HG02588 (cell line): Measurements from ENCODE around the gene RANBP10.

Experiments
- ATAC-seq: cut with Tn5 transposase; IDR thresholded peaks from one replicate; pipeline ENCODE4 v1.9.1; 2021; ENCODE audit warnings: mild to moderate bottlenecking, moderate library complexity; ENCODE audit not compliant: unreplicated experiment

RANBP10 gene

GRCh38 chr16:67749436-67750078 lies 56.8 kb downstream of the RANBP10 start:
- ATAC-seq = no peak

DNA sequence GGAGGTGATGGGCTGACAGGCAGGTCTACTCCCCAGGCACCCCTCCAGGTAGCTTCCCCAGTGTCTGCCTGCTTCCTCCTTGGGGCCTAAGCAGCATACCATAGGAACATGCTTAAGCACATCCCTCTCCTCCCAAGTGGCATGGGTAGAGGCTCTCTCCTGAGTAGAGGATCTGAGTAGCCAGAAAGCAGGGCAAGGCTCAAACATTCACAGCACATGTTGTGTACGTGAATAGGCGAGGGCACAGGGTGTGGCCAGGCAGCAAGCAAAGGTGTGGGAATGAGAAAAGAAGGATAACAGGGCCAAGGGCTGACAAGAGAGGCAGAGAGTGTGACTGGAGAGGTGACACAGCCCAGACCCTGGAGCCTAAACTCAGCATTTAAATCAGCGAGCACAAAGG lies 57.5 kb downstream of the RANBP10 start:
- ATAC-seq = no peak

GRCh38 chr16:67746846-67747245 lies 59.5 kb downstream of the RANBP10 start:
- no peak for ATAC-seq

GRCh38 chr16:67741118-67741517 lies 65.2 kb downstream of the RANBP10 start:
- no peak for ATAC-seq

DNA sequence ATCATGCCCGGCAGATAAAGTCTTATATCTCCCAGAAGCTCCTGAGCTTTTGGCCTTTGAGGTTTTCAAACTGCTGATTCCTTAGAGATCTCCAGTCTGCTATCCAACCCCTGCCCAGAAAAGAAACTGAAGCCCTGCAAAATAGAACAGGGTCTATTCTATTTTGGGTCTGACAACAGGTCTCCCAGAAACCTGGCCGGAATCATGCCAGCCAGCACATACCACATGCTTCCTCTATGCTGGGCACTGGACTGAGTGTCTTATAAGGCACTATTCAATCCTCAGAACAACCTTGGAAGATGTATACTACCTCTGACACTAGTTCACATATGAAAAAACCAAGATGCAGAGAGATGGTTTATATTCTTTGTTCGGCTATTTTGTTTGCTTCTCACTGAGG lies 66.0 kb downstream of the RANBP10 start:
- no peak for ATAC-seq

- ATAC-seq = no peak
These were observed 69.5 kb downstream of the RANBP10 start for GRCh38 chr16:67736858-67737257.

- no peak for ATAC-seq
These were observed 71.6 kb downstream of the RANBP10 start for GRCh38 chr16:67734731-67735201.

DNA sequence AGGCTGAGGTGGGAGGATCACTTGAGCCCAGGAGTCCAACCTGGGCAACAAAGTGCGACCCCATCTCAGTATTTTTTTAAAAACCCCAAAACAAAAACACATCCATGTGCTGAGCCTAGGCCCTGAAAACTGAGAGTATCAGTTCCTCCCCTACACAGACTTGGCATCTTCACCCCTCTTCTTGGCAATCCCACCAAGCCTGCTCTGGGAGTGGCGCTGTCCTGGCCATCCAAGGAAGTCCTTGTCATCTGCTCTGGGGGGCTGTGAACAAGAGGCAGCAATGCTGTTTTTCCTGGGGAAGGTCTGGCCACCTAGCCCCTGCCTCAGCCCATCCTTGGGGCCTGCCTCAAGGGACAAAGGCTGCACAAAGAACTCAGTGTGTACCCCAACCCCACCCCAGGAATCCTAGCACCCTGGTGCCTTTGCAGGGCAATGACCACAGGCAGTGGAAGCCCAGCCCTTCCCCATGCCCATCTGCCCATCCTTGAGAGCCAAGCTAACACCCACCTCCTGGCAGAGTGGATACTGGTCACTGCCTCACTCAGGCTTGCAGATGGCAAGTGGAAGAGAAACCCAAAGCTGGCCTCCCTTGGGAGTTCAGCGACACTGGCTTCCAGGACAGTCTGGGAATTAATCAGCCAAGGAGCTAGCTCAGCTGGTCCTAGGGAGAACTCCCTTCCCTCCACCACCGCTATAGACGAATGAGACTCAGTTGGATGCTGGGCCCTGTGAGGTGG lies 72.5 kb downstream of the RANBP10 start:
- no peak for ATAC-seq

DNA sequence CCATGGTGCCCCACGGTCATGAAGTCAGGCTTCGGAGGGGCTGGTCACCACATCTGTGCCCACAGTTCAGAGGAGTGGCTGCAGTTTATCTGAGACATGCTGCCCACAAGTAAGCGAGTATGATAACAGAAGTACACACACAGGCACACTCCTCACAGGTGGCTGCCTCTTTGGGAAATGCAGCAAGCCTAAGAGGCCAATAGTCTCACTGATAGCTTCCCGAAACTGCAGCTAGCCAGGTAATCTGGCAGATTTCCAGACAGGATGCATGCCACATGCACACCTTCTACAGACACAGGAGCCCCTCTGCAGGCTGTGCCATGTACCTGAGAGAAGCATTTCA lies 74.6 kb downstream of the RANBP10 start:
- no peak for ATAC-seq

DNA sequence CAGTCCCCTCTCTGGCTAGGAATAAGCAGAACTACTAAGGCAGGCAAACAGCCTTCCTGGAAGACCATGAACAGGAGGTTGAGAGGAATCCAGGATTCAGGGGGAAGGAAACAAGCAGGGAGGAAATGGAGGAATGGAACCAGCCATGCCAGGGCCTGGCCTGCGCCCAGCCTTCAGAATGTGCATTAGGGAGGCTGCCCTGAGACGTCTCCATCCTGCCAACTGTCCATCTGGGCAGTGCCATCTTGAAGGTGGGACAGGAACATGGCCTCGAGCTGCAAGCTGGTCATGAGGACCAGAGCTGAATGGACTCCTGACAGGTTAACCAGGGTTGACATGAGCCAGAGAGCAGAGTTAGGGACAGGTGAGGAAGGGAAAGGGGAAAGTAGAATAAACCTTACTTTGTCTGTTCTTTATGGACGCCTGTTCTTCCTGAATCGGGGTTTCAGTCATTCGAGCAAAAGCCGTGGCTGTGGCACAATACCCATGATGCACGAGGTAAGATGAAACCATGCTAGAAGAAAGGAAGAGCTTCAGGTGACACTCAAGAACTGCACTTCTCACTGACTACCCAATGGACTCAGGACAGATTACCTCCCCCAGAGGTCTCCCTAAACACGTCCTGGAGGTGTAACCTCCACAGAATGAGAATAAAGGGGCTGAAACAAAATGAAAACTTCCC lies 75.1 kb downstream of the RANBP10 start:
- no peak for ATAC-seq

- no peak for ATAC-seq
These were observed 76.0 kb downstream of the RANBP10 start for GRCh38 chr16:67730326-67730725.

DNA sequence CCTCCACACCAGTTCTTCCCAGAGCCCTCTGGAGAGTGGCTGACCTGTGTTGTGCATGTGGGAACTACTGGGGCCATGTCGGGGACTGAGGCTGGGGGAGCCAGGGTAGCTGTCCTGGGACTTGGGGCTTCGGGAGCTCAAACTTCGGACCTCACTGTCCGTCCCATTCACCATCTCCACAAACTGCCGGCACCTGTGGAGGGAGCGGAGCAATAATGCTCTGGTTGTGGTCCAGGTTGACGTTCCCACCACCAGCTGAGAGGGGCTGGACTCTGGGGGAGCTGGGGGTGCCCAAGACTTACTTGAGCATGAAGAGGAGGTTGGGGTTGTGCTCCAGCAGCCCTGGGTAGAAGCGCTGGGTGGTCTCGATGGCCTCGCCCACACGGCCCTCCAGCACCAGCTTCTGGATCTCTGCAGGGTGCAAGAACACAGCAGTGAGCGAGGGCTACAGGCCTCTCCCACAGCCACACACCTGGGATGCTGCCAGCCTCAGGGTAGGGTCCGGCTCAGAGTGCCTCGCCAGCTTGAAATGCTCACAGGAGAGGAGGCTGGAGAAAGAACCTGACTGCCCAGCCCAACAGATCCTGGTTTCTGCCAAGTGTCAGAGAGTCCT lies 76.6 kb downstream of the RANBP10 start:
- ATAC-seq = no peak

- ATAC-seq = no peak
These were observed 78.6 kb downstream of the RANBP10 start for GRCh38 chr16:67727521-67728485.

- ATAC-seq = no peak
These were observed 80.0 kb downstream of the RANBP10 start for GRCh38 chr16:67726106-67727034.

DNA sequence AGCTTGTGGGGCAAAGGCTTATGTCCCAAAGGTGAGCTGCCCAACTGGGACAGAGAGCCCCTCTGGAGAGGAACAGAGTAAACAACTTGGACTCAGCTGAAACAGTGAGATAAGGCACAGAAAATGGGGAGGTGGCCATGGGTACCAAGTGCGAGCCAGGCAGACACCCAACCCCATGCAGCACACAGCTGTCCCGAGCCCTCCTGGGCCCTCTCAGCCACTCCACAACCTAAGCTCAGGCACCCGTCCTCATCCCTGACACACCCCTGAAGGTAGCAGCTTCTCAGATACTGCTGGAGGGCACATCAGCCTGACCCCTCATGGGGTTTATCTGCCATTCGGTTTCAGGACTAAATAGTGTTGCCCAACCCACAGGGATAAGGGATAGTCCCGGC lies 82.5 kb downstream of the RANBP10 start:
- ATAC-seq = no peak

DNA sequence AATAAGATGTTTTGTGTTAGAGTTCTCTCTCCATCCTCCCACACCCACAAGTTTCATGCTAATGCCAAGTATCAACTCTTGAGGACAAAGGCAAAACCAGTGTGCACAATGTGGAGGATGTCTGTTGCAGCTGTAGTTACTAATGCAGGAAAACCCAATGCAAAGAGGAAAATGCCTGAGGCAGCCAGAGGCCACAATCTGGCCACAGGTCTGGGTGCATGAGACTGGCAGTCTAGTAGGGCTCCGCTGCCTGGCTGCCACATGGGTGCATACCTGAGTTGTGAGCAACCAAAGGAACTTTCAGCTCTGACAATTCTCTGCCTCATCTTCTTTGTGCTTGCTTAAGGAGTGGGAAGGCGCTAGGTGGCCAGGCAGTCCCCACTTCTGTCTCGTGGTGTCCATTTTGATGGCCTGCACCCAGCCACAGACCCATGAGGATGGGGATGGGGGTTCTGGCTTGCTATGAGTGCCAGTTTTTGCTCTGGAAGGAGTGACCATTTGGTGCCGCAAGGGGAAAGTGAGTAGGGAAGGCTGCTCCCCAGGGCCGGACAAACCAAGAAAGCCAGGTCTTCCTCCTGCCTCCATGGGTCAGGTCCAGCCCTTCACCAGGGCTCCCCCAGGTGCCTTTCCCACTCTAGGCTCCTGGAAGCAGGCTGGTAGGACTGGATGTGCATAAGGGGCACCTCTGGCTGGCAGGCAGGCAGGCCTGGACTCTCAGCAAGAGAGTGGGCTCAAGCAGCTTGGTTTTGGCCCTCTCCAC lies 83.0 kb downstream of the RANBP10 start:
- no peak for ATAC-seq

DNA sequence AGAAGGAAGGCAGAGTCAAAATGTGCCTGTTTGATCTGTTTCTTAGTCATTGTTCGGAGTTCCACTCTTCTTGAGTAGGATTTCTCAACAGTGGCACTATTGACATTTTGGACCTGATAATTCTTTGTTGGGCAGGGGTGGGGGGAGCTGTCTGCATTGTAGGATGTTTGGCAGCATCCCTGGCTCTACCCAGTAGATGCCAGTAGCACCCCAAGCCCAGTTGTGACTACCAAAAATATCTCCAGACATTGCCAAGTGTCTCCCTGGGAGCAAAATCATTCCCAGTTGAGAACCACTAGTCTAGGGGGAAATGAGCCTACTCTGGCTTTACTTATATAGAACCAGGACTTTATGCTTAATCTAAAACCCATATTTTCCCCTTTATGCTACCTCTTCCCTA lies 86.1 kb downstream of the RANBP10 start:
- no peak for ATAC-seq

DNA sequence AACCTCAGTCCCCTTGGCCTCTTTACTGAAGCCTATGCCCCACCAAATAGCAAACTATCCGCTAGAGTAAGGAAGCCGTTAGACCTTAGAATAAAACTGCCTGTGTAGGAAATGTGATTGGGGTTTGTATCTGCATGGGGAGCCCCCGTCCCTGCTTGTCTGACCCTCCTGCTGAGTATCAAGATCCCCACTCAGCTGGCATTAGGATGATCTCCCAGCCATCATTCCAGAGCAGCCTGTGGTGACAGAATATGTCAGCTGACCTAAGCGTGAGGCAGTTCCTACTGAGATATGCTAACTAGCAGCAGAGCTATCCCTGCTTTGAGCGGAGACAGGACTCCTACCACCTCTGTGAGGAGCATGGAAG lies 86.6 kb downstream of the RANBP10 start:
- no peak for ATAC-seq
